NCI-H2196 (cell line): ENCODE results near the gene NGLY1.

Source experiments
- DNase-seq: peaks from one replicate; lab custom pipeline; 2025; ENCODE audit not compliant: unreplicated experiment; lab: John Stamatoyannopoulos, UW

Gene NGLY1

DNA sequence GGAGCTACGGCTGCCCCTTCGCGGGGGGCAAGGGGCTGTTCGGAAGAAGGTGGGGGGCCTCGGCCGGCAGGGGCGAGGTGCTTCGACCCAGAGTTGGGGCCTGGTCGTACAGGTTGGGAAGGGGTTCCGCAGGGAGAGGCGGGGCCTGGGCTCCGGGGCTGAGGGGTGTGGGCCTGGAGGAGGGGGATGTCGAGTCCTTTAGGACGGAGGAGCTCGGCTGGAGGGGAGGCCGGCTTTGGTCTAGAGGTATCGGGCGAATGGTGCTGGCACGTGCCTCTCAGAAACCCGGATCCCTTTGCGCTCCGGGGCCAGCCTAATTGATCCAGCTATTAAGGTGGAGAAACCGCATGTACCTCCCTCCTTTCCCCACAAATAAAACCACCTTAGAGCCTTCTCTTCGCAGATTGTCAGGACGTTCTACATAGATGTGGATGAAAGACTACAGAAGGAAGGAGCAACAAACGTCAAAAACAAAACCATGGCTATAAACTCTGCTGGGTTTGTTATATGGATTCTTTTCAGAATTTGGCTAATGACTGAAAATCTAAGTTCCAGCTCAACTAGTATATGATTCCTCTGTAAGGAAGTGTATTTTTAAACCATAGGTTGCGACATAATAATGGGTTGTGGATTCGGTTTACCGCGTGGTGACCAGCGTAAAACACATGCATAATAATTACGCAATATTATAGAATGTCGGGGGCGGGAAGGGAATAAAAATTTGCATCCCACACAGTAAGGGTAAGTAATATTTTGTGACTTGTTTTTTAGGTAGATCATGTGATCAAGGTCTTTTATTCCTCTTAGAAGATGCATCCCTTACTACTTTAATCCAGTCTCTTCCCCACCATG is 644 bp upstream of the NGLY1 start:
- DNase-seq: no peak

DNA sequence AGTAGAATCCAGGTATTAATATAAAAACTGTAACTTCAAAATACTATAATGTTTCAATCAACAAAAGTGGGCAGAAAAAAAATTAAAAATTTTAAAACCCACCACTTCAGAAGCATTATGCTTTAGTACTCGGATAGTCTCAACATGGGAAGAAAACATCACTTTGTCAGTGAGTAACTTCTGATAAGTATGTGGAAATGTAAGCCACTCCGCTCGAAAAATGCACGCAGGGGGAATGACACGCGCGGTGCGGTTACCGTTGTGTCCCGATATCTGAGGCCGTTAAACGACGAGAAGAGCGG is 656 bp downstream of the NGLY1 start:
- no peak for DNase-seq

- DNase-seq: no peak
Measured at GRCh38 chr3:25781758-25782594, 1.3 kb downstream of the NGLY1 start.

DNA sequence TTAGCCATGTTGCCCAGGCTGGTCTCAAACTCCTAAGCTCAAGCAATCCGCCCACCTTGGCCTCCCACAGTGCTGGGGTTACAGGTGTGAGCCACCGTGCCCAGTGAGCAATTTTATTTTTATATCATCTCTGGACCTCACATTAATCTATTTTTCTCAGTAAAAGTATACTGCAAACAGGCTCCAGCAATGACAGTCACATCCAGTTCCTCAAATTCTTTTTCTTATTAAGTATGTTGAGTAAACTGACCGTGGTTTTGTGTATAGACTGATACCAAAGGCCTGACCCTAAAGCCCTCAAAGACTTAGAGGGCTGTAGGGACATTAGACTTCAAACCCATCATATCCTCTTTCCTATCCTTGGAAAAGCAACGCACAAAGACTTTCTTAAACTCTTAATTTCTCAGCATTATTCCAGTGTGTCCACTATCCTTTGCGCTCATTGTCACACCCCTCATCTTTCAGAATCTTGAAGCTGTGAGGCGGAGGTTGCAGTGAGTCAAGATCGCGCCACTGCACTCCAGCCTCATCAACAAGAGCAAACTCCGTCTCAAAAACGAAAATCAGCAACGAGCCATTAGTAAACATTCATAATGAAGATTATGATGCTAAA is 2.0 kb downstream of the NGLY1 start:
- no peak for DNase-seq

- DNase-seq: no peak
Measured at GRCh38 chr3:25780618-25781017, 2.6 kb downstream of the NGLY1 start.

DNA sequence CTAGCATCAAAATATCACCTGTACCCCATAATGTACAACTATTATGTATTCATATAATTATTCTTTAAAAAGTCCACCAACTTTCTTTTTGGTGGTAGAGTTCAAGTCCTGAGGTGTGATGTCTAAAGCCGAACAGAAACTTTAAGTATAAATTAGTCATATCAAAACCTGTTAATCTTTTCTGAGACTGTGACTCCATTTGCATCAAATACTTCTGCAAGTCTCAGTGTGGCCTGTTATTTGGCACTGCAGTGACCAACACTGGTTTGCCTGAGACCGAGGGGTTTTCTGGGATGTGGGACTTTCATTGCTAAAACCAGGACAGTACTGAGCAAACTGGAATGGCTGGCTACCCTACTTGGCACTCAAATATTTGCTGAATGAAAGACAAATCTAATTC is 7.3 kb downstream of the NGLY1 start:
- DNase-seq: no peak

GRCh38 chr3:25768851-25769250 is 14.4 kb downstream of the NGLY1 start:
- DNase-seq: no peak

DNA sequence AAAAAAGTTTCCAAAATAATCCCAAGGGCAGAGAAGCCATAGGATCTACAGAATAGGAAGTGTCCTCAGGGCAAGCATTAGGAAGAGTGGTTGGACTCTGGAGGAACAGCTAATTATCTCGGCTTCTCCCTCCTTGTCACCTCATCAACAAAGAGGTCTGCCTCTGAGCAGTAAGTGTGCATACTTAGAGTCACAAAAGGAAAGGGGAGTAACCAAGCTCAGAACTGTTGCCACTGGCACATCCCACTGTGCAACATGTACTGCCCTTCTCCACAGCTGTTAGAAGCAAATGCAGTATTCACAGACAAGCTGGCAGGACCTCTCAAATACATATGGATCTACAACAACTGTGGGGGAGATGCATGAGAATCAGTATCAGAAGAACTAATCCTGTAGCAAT is 31.5 kb downstream of the NGLY1 start:
- no peak for DNase-seq

- no peak for DNase-seq
Measured at GRCh38 chr3:25751048-25751447, 32.2 kb downstream of the NGLY1 start.

DNA sequence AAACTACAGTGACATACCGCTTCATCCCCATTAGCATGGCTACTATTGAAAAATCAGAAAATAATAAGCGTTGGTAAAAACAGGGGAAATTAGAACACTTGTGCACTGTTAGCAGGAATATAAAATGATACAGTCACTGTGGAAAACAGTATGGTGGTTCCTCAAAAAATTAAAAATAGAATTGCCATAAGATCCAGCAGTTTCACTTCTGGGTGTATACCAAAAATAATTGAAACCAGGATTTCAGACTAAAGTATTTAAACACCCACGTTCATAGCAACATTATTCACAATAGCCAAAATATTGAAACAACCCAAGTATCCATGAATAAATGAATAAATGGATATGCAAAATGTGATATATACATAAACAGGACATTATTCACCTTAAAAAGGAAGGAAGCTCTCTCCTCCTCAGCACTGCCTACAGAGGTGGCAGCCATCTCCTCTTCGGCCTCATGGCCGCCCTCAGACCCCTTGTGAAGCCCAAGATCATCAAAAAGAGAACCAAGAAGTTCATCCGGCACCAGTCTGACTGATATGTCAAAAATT is 34.1 kb downstream of the NGLY1 start:
- DNase-seq: no peak

DNA sequence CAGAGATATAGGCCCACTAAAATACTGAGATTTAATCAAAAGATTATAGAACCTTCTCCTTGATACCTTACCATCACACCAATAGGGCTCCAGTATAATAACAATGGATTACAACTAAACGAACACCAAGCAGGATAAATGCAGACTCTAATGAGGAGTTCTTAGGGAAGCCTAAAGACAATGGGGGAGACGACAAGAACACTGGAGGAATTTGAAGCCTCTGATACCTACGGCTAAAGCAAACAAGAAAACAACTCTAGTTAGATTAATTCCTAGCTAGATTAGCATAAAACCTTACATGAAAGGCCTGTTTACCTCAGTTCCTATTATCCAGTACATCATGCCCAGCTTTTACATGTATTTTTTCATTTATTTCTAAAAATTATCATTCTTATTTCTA is 35.1 kb downstream of the NGLY1 start:
- DNase-seq: no peak

- no peak for DNase-seq
Measured at GRCh38 chr3:25747033-25747432, 36.2 kb downstream of the NGLY1 start.

DNA sequence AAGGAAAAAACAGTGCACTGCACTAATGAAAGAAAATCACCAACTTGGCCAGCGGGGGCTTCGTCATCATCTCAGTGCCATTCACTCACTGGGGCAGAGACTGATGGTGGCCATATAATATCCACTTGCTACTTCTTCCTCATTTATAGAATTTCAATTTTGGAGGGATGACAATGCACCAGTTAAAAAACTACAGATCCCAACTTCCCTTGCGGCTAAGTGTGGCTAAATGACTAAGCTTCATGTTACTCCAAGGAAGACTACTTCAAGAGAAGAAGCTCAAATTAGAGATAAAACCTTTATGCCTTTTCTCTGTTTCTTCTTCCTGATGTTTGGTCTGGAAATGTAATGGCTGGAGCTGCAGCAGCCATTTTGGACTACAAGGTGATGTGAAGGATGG is 38.8 kb downstream of the NGLY1 start:
- DNase-seq: no peak

DNA sequence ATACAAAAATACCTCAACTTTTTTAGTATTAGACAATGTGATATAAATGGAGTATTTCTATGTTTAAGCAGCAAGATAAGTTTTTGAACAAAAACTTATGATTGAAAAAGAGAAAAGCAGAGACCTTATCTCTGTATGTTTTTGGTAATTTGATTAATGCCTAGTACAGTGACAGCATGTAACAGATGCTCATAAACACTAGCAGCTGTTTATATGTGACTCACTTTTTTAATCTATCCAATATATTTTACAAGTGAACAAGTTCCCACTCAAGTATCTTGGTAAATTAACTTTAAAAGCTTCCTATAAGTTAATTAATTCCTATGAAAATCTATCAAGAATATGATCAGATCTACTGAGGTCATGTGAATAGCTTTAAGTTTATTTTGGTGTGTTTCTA is 55.1 kb downstream of the NGLY1 start:
- no peak for DNase-seq

DNA sequence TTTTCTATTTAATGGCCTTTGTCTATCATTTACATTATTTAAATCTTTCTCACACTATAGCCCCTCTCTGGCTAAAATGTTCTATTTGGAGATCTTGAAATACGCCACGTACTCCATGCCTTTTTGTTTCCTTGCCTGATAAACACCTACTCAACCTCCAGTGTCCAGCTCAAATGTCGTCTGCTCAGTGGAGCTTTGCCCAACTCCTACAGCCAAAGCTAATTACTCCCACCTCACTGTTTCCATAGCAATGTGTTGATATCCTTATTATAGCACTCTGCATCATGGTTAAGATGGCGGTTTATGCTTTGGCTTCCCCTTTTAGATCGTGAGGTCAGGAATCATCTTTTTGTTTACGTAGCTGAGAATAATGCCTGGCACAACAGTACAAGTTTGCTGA is 55.9 kb downstream of the NGLY1 start:
- DNase-seq: no peak

GRCh38 chr3:25725810-25726209 is 57.4 kb downstream of the NGLY1 start:
- DNase-seq: no peak

GRCh38 chr3:25724948-25725645 is 58.1 kb downstream of the NGLY1 start:
- no peak for DNase-seq

GRCh38 chr3:25723802-25724201 is 59.4 kb downstream of the NGLY1 start:
- DNase-seq: no peak

DNA sequence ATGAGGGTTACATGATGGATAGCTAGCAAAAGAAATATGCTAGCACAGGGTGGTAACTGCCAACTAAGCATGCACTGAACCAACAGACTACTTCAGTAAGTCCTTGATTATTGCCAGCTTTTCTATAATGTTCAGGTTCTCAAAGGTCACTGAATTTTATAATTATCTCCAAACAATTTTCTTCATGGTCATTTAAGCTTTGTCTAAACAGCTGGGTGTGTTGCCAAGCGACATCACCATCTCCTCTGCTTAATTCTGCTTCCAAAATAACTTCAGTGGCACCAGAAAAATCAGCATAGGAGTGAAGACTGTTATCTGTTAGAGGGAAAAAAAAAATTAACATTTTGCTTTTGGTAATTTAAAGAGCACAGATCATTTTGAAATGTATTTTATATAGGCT is 63.9 kb downstream of the NGLY1 start:
- no peak for DNase-seq

DNA sequence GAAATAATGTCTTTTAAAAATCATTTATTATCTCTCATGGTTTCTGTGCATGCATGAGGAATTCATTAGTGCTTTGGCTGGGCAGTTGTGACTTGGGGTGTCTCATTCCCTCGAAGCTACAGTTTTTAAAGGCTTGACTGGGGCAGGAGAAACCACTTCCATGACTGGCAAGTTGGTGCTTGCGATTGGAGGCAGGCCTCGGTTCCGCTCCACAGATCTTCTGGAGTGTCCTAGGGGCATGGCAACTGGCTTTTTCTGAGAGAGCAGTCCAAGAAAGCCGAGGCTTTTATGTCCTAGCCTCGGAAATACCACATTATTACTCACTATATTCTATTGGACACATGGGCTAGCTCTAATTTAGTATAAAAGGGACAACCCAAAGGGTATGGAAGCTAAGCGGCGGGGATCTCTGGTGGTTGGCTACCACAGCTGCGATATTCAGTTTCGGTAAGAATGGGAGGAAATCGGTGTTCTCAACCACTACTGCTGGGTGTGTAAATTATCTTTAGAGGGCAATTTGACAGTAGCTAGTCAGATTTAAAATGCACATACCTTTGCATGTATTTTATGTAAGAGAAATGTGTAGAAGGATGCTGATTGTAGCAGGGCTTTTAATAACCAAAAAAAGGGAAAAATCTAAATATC is 69.8 kb downstream of the NGLY1 start:
- no peak for DNase-seq

GRCh38 chr3:25711090-25711489 is 72.2 kb downstream of the NGLY1 start:
- no peak for DNase-seq
